ENCODE measurements around the gene C1orf94. TPM values are rescaled to one million over a fixed set of nuclear protein-coding genes. Genes with fewer than 3 reads are reported as not detected.

The C1orf94 gene
- total RNA-seq, 1 experiment from 2014 or later = not detected

GRCh38 chr1:34153246-34153645 is 23.5 kb upstream of the C1orf94 start:
- DNase-seq (ENCODE audit: low read depth, low spot score) (no peak), ATAC-seq (no peak)
- no peaks in the 10 kb centered on the region for H3K27me3 ChIP-seq (ENCODE audit: control insufficient read depth, insufficient read depth, low read length)
- no peaks in the 10 kb centered on the region for H3K36me3 ChIP-seq (ENCODE audit: control insufficient read depth, insufficient read depth, low read length)
- TF ChIP-seq TCF7L2 (IDR thresholded peaks at IDR 0.05; ENCODE audit: low read depth, low read length) (no peak), SIN3A (IDR thresholded peaks at IDR 0.05; ENCODE audit: borderline replicate concordance, insufficient read depth, low read depth, low read length) (no peak), REST (IDR thresholded peaks at IDR 0.05; ENCODE audit: insufficient read depth in 1 of 2, low read depth in 2 of 2, low read length in 1 of 2) (no peak), CTCF (IDR thresholded peaks at IDR 0.05) (no peak), POLR2AphosphoS5 (IDR thresholded peaks at IDR 0.05; ENCODE audit: low read depth, low read length) (no peak)
- no peaks in the 10 kb centered on the region for H3K9me3 ChIP-seq (ENCODE audit: control insufficient read depth, insufficient read depth, low read depth, low read length)
- intact Hi-C loops (cut with micrococcal nuclease; ENCODE audit: unreplicated experiment) (no loop called here), in situ Hi-C loops (cut with HindIII; ENCODE audit: low pct_unique_long_range_greater_than_20kb, low sequenced_read_pairs) (no loop called here)
- no TSS peak for BruUV-seq (replicated peaks)
- no peaks in the 10 kb centered on the region for H3K4me1 ChIP-seq (ENCODE audit: control insufficient read depth, insufficient read depth, low read length)
- no peak overlapping the region for H3K4me3 ChIP-seq (ENCODE audit: low read depth in 2 of 2, low read length in 2 of 2)
- ChIA-PET CTCF (no interaction called here), POLR2A (no interaction called here)
- no peak overlapping the region for H3K27ac ChIP-seq (ENCODE audit: low read length)

GRCh38 chr1:34155860-34156259 is 20.8 kb upstream of the C1orf94 start:
- Histone ChIP-seq H3K27ac (ENCODE audit: low read length) (no peak overlapping the region), H3K4me3 (ENCODE audit: low read depth in 2 of 2, low read length in 2 of 2) (no peak overlapping the region), H3K36me3 (ENCODE audit: control insufficient read depth, insufficient read depth, low read length) (no peaks in the 10 kb centered on the region), H3K4me1 (ENCODE audit: control insufficient read depth, insufficient read depth, low read length) (no peaks in the 10 kb centered on the region), H3K27me3 (ENCODE audit: control insufficient read depth, insufficient read depth, low read length) (peaks cover 5% of the 10 kb centered on the region), H3K9me3 (ENCODE audit: control insufficient read depth, insufficient read depth, low read depth, low read length) (no peaks in the 10 kb centered on the region)
- ChIA-PET POLR2A (no interaction called here), CTCF (no interaction called here)
- ATAC-seq (no peak), DNase-seq (ENCODE audit: low read depth, low spot score) (no peak)
- in situ Hi-C loops (cut with HindIII; ENCODE audit: low pct_unique_long_range_greater_than_20kb, low sequenced_read_pairs) (no loop called here), intact Hi-C loops (cut with micrococcal nuclease; ENCODE audit: unreplicated experiment) (no loop called here)
- no TSS peak for BruUV-seq (replicated peaks)
- TF ChIP-seq REST (IDR thresholded peaks at IDR 0.05; ENCODE audit: insufficient read depth in 1 of 2, low read depth in 2 of 2, low read length in 1 of 2) (no peak), CTCF (IDR thresholded peaks at IDR 0.05) (no peak), TCF7L2 (IDR thresholded peaks at IDR 0.05; ENCODE audit: low read depth, low read length) (no peak), SIN3A (IDR thresholded peaks at IDR 0.05; ENCODE audit: borderline replicate concordance, insufficient read depth, low read depth, low read length) (no peak), POLR2AphosphoS5 (IDR thresholded peaks at IDR 0.05; ENCODE audit: low read depth, low read length) (no peak)
